ENCODE measurements around the gene MMP17. TPM values are rescaled to one million over a fixed set of nuclear protein-coding genes. Genes with fewer than 3 reads are reported as not detected.

MMP17 gene
- total and polyA plus RNA-seq, 2 donors (not counting 1 experiment from before 2014, with no cell fraction given) = 3.2 to 13.5 TPM

DNA sequence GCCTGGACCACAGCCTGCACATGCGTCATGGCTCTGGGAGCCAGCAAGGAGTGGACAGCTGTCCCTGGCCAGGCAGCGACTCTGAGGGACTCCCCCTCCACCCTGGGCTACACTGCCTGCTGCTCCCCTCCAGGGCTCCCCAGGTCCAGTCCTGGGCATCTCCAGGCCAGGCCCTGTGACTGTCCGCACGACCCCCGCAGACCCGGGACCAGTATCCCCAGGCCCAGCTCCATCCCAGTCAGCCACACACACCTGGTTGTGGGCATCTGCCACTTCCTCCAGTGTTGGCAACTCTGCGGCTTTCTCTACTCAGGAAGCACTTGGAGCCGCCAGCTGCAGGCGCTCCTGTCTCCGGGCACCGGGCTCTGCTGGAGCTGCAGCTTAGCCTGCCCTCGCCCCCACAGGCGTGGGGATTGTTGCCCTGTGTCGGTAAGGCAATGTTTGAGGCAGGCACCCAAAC lies 68.6 kb downstream of the MMP17 start:
- H3K9me3 ChIP-seq (ENCODE audit: control insufficient read depth, insufficient read depth, low read depth, low read length) = no peaks in the 10 kb centered on the region
- H3K36me3 ChIP-seq (ENCODE audit: control insufficient read depth, insufficient read depth, low read length) = no peaks in the 10 kb centered on the region
- H3K27me3 ChIP-seq (ENCODE audit: control insufficient read depth, insufficient read depth, low read length) = no peaks in the 10 kb centered on the region
- no peak overlapping the region for H3K9ac ChIP-seq (ENCODE audit: insufficient read depth, low read length)
- H2AFZ ChIP-seq (ENCODE audit: low read length) = no peak overlapping the region
- TF ChIP-seq EZH2 (IDR thresholded peaks at IDR 0.05; ENCODE audit: low read length, missing control alignments) = no peak
- TF ChIP-seq, protein P1, sequence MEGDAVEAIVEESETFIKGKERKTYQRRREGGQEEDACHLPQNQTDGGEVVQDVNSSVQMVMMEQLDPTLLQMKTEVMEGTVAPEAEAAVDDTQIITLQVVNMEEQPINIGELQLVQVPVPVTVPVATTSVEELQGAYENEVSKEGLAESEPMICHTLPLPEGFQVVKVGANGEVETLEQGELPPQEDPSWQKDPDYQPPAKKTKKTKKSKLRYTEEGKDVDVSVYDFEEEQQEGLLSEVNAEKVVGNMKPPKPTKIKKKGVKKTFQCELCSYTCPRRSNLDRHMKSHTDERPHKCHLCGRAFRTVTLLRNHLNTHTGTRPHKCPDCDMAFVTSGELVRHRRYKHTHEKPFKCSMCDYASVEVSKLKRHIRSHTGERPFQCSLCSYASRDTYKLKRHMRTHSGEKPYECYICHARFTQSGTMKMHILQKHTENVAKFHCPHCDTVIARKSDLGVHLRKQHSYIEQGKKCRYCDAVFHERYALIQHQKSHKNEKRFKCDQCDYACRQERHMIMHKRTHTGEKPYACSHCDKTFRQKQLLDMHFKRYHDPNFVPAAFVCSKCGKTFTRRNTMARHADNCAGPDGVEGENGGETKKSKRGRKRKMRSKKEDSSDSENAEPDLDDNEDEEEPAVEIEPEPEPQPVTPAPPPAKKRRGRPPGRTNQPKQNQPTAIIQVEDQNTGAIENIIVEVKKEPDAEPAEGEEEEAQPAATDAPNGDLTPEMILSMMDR (conservative IDR thresholded peaks at IDR 0.05 in 1 of 2, IDR thresholded peaks at IDR 0.05 in 1 of 2; ENCODE audit: low read depth in 1 of 2, low read length in 2 of 2) = no peak
- peak overlapping the region; percentile 91 for H3K27ac ChIP-seq (ENCODE audit: insufficient read depth, low read length)
- peak overlapping the region in 2 of 4 experiments; percentile 39 to 77 for H3K4me3 ChIP-seq (replicated peaks in 1 of 4; ENCODE audit: control extremely low read depth in 1 of 4, insufficient read depth in 1 of 4, low read depth in 3 of 4, low read length in 4 of 4)
- no peaks in the 10 kb centered on the region for H4K20me1 ChIP-seq (ENCODE audit: control insufficient read depth, extremely low read depth, insufficient read depth, low read length)
- DNase-seq (ENCODE audit: low read depth in 2 of 2) = no peak
- H3K4me2 ChIP-seq (ENCODE audit: extremely low read depth, insufficient read depth, low read length) = peak overlapping the region; percentile 13
- H3K79me2 ChIP-seq (ENCODE audit: control insufficient read depth, insufficient read depth, low read length) = peaks cover 4% of the 10 kb centered on the region
- H3K4me1 ChIP-seq (ENCODE audit: control insufficient read depth, extremely low read depth, insufficient read depth, low read length) = peaks cover 7% of the 10 kb centered on the region

- H3K4me2 ChIP-seq (ENCODE audit: extremely low read depth, insufficient read depth, low read length) = no peak overlapping the region
- no peaks in the 10 kb centered on the region for H4K20me1 ChIP-seq (ENCODE audit: control insufficient read depth, extremely low read depth, insufficient read depth, low read length)
- DNase-seq (ENCODE audit: low read depth in 2 of 2) = no peak
- no peak overlapping the region for H3K27ac ChIP-seq (ENCODE audit: insufficient read depth, low read length)
- no peak overlapping the region for H3K9ac ChIP-seq (ENCODE audit: insufficient read depth, low read length)
- TF ChIP-seq, protein P1 (conservative IDR thresholded peaks at IDR 0.05 in 1 of 2, IDR thresholded peaks at IDR 0.05 in 1 of 2; ENCODE audit: low read depth in 1 of 2, low read length in 2 of 2) = no peak
- TF ChIP-seq EZH2 (IDR thresholded peaks at IDR 0.05; ENCODE audit: low read length, missing control alignments) = no peak
- no peaks in the 10 kb centered on the region for H3K27me3 ChIP-seq (ENCODE audit: control insufficient read depth, insufficient read depth, low read length)
- no peak overlapping the region for H3K4me3 ChIP-seq (replicated peaks in 1 of 4; ENCODE audit: control extremely low read depth in 1 of 4, insufficient read depth in 1 of 4, low read depth in 3 of 4, low read length in 4 of 4)
- peaks cover 4% of the 10 kb centered on the region for H3K79me2 ChIP-seq (ENCODE audit: control insufficient read depth, insufficient read depth, low read length)
- peaks cover 7% of the 10 kb centered on the region for H3K4me1 ChIP-seq (ENCODE audit: control insufficient read depth, extremely low read depth, insufficient read depth, low read length)
- H3K36me3 ChIP-seq (ENCODE audit: control insufficient read depth, insufficient read depth, low read length) = no peaks in the 10 kb centered on the region
- no peaks in the 10 kb centered on the region for H3K9me3 ChIP-seq (ENCODE audit: control insufficient read depth, insufficient read depth, low read depth, low read length)
- H2AFZ ChIP-seq (ENCODE audit: low read length) = no peak overlapping the region
These were observed 69.1 kb downstream of the MMP17 start for GRCh38 chr12:131897276-131897675.

GRCh38 chr12:131897875-131898274 lies 69.7 kb downstream of the MMP17 start:
- Histone ChIP-seq H3K4me3 (replicated peaks in 1 of 4; ENCODE audit: control extremely low read depth in 1 of 4, insufficient read depth in 1 of 4, low read depth in 3 of 4, low read length in 4 of 4) (no peak overlapping the region), H3K79me2 (ENCODE audit: control insufficient read depth, insufficient read depth, low read length) (peaks cover 4% of the 10 kb centered on the region), H4K20me1 (ENCODE audit: control insufficient read depth, extremely low read depth, insufficient read depth, low read length) (no peaks in the 10 kb centered on the region), H3K27me3 (ENCODE audit: control insufficient read depth, insufficient read depth, low read length) (no peaks in the 10 kb centered on the region), H3K9ac (ENCODE audit: insufficient read depth, low read length) (no peak overlapping the region), H3K9me3 (ENCODE audit: control insufficient read depth, insufficient read depth, low read depth, low read length) (no peaks in the 10 kb centered on the region), H2AFZ (ENCODE audit: low read length) (no peak overlapping the region), H3K4me1 (ENCODE audit: control insufficient read depth, extremely low read depth, insufficient read depth, low read length) (peaks cover 7% of the 10 kb centered on the region), H3K36me3 (ENCODE audit: control insufficient read depth, insufficient read depth, low read length) (no peaks in the 10 kb centered on the region), H3K27ac (ENCODE audit: insufficient read depth, low read length) (no peak overlapping the region), H3K4me2 (ENCODE audit: extremely low read depth, insufficient read depth, low read length) (no peak overlapping the region)
- no peak for TF ChIP-seq EZH2 (IDR thresholded peaks at IDR 0.05; ENCODE audit: low read length, missing control alignments)
- TF ChIP-seq, protein P1 (conservative IDR thresholded peaks at IDR 0.05 in 1 of 2, IDR thresholded peaks at IDR 0.05 in 1 of 2; ENCODE audit: low read depth in 1 of 2, low read length in 2 of 2) = no peak
- no peak for DNase-seq (ENCODE audit: low read depth in 2 of 2)

All from fibroblast of lung (primary cell).